Measurements from ENCODE around the gene CDK7. TPM values are rescaled to one million over a fixed set of nuclear protein-coding genes. Genes with fewer than 3 reads are reported as not detected.

The CDK7 gene
- total and polyA plus RNA-seq, 9 of the 15 experiments (the other 6 are each of a cell fraction or from before 2014, with no cell fraction given): 41.7 to 143 (median 65.3) TPM

DNA sequence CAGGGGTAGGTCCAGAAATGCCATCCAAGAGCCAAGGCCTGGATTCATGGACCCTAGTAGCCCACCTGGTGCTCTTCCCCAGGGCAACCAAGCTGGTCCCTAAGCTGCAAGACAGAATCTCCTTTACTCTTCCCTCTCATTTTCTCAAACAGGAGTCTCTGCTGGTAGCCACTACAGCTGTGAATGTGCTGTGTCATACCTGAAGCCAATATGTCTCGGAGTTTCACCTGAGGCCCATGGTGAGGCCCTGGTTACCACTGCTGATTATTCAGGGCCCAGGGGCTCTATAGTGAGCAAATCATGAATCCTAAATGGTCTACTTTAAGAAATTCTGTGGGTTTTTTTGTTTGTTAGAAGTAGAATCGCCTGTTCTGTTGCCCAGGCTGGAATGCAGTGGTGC lies 15.9 kb downstream of the CDK7 start:
- intact Hi-C loops (cut with micrococcal nuclease): no loop called here
- Histone ChIP-seq H3K36me3 (ENCODE audit: control insufficient read depth, insufficient read depth, low read length) (peaks cover 26% of the 10 kb centered on the region; the same call in 2 of the 3 replicates), H3K4me3 (no peak overlapping the region), H3K27me3 (ENCODE audit: control insufficient read depth in 2 of 2, insufficient read depth in 2 of 2, low read length in 2 of 2) (no peaks in the 10 kb centered on the region), H2AFZ (ENCODE audit: low read depth, low read length) (no peak overlapping the region), H3K4me1 (replicated peaks in 1 of 2; ENCODE audit: control insufficient read depth in 2 of 2, insufficient read depth in 2 of 2, low read length in 2 of 2) (peaks cover 5 to 8% of the 10 kb centered on the region in 2 experiments; a peak in 3 of 5 replicates), H3K79me2 (ENCODE audit: control insufficient read depth, insufficient read depth, low read length) (peaks cover 66% of the 10 kb centered on the region), H3K9me1 (ENCODE audit: control insufficient read depth, insufficient read depth, low read length) (peaks cover 2% of the 10 kb centered on the region), H3K4me2 (ENCODE audit: insufficient read depth, low read length) (no peak overlapping the region), H4K20me1 (replicated peaks; ENCODE audit: control insufficient read depth, insufficient read depth, low read length) (no peaks in the 10 kb centered on the region), H3K27ac (ENCODE audit: extremely low read depth, low read depth, low read length) (peak overlapping the region; percentile 49; the same call in 2 of the 3 replicates), H3K9me3 (replicated peaks; ENCODE audit: control insufficient read depth, insufficient read depth, low read depth, low read length) (no peaks in the 10 kb centered on the region), H3K9ac (ENCODE audit: insufficient read depth in 1 of 2, low read depth in 2 of 2, low read length in 2 of 2) (peak overlapping the region in 1 of 2 experiments; percentile 3; a peak in 1 of 4 replicates)
- in situ Hi-C loops (cut with MboI): no loop called here
- peak; percentile 90 for FAIRE-seq
- peak in 2 of 4 experiments; percentile 29 to 46 for DNase-seq (ENCODE audit: extremely low read depth in 1 of 4, low spot score in 3 of 4)
- peak; percentile 88 for ATAC-seq
- POLR2A ChIA-PET: interaction anchor here (0.9 to 1.3 kb wide), 3 partner anchors 10 to 22 kb away, joined by 3 to 5 read pairs (median 4); partner anchors contain the start of gene CDK7
- CTCF ChIA-PET (ENCODE audit: low intra/inter-chr PET ratio): no interaction called here
- BruUV-seq (replicated peaks): no TSS peak
- WGBS (ENCODE audit: insufficient coverage, low coverage, missing lambda C conversion rate): 76% methylated on average over 2 of the region's 2 CpGs
- TF ChIP-seq ZNF316 (IDR thresholded peaks at IDR 0.05) (peak; percentile 88), CHD4 (IDR thresholded peaks at IDR 0.05; ENCODE audit: insufficient read depth, insufficient replicate concordance, low read depth, low read length, poor library complexity, severe bottlenecking) (no peak), BHLHE40 (IDR thresholded peaks at IDR 0.05; ENCODE audit: low read length) (no peak), BACH1 (tag; IDR thresholded peaks at IDR 0.05) (no peak), C11orf30 (IDR thresholded peaks at IDR 0.05; ENCODE audit: low read depth) (peak; percentile 87), ZNF551 (CRISPR knock-in tag; IDR thresholded peaks at IDR 0.05) (no peak), SREBF1 (IDR thresholded peaks at IDR 0.05; ENCODE audit: borderline replicate concordance, low read depth, low read length) (no peak), STAT5A (IDR thresholded peaks at IDR 0.05; ENCODE audit: borderline replicate concordance, low read length) (no peak), POLR2A (conservative IDR thresholded peaks at IDR 0.05) (no peak), NFE2L1 (tag; IDR thresholded peaks at IDR 0.05; ENCODE audit: borderline replicate concordance, low read depth) (peak; percentile 67), ZNF134 (CRISPR knock-in tag; conservative IDR thresholded peaks at IDR 0.05) (no peak), TFAP4 (CRISPR knock-in tag; IDR thresholded peaks at IDR 0.05; ENCODE audit: borderline replicate concordance) (peak; percentile 56; the same call in 1 of the 2 replicates), MAFK (IDR thresholded peaks at IDR 0.05; ENCODE audit: low read length) (peak; percentile 58; the same call in 1 of the 2 replicates), PRPF4 (IDR thresholded peaks at IDR 0.05; ENCODE audit: insufficient read depth, low read depth, low read length, poor library complexity, severe bottlenecking) (no peak), CC2D1A (IDR thresholded peaks at IDR 0.05) (no peak)
- TF ChIP-seq, protein P1, sequence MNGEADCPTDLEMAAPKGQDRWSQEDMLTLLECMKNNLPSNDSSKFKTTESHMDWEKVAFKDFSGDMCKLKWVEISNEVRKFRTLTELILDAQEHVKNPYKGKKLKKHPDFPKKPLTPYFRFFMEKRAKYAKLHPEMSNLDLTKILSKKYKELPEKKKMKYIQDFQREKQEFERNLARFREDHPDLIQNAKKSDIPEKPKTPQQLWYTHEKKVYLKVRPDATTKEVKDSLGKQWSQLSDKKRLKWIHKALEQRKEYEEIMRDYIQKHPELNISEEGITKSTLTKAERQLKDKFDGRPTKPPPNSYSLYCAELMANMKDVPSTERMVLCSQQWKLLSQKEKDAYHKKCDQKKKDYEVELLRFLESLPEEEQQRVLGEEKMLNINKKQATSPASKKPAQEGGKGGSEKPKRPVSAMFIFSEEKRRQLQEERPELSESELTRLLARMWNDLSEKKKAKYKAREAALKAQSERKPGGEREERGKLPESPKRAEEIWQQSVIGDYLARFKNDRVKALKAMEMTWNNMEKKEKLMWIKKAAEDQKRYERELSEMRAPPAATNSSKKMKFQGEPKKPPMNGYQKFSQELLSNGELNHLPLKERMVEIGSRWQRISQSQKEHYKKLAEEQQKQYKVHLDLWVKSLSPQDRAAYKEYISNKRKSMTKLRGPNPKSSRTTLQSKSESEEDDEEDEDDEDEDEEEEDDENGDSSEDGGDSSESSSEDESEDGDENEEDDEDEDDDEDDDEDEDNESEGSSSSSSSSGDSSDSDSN (IDR thresholded peaks at IDR 0.05; ENCODE audit: borderline replicate concordance in 1 of 2, low read depth in 2 of 2, low read length in 2 of 2): no peak
- TF ChIP-seq, protein P2, sequence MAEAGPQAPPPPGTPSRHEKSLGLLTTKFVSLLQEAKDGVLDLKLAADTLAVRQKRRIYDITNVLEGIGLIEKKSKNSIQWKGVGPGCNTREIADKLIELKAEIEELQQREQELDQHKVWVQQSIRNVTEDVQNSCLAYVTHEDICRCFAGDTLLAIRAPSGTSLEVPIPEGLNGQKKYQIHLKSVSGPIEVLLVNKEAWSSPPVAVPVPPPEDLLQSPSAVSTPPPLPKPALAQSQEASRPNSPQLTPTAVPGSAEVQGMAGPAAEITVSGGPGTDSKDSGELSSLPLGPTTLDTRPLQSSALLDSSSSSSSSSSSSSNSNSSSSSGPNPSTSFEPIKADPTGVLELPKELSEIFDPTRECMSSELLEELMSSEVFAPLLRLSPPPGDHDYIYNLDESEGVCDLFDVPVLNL (CRISPR knock-in tag; IDR thresholded peaks at IDR 0.05; ENCODE audit: low read depth): no peak

Data from K562 (cell line).